GM12878 (cell line): ENCODE results near the gene PDPK1.

Experiments
- CTCF ChIP-seq, 3 experiments: IDR thresholded peaks in 2 of 3; conservative IDR thresholded peaks in 1 of 3; 2 replicates each; pipeline ENCODE4 v1.5.1; 2011; ENCODE audit warnings: low read depth in 3 of 3, low read length in 3 of 3, mild to moderate bottlenecking in 3 of 3, control low read depth in 2 of 3, moderate library complexity in 2 of 3, inconsistent platforms in 1 of 3, mixed read lengths in 1 of 3; ENCODE audit not compliant: control insufficient read depth in 2 of 3, insufficient read depth in 1 of 3; ENCODE audit errors: extremely low read depth in 1 of 3
- EP300 ChIP-seq, 2 experiments: fragments of 150-350 bp in 1 of 2; IDR thresholded peaks; 2 replicates each; pipeline ENCODE4 v1.6.1; 2011 to 2012; ENCODE audit warnings: low read depth in 2 of 2, low read length in 2 of 2, borderline replicate concordance in 1 of 2, improper control_type of control experiment in 1 of 2, inconsistent platforms in 1 of 2; ENCODE audit not compliant: control insufficient read depth in 1 of 2
- POLR2AphosphoS5 ChIP-seq: IDR thresholded peaks from 2 replicates; pipeline ENCODE4 v1.6.1; 2011; ENCODE audit warnings: mild to moderate bottlenecking, low read length, inconsistent platforms
- RUNX3 ChIP-seq: IDR thresholded peaks from 2 replicates; pipeline ENCODE4 v1.6.1; 2012; ENCODE audit warnings: low read length, inconsistent platforms
- ZSCAN29 ChIP-seq: fragments of 450-650 bp; IDR thresholded peaks from 2 replicates; pipeline ENCODE4 v1.6.1; 2017; ENCODE audit warnings: mild to moderate bottlenecking, moderate library complexity

DNA sequence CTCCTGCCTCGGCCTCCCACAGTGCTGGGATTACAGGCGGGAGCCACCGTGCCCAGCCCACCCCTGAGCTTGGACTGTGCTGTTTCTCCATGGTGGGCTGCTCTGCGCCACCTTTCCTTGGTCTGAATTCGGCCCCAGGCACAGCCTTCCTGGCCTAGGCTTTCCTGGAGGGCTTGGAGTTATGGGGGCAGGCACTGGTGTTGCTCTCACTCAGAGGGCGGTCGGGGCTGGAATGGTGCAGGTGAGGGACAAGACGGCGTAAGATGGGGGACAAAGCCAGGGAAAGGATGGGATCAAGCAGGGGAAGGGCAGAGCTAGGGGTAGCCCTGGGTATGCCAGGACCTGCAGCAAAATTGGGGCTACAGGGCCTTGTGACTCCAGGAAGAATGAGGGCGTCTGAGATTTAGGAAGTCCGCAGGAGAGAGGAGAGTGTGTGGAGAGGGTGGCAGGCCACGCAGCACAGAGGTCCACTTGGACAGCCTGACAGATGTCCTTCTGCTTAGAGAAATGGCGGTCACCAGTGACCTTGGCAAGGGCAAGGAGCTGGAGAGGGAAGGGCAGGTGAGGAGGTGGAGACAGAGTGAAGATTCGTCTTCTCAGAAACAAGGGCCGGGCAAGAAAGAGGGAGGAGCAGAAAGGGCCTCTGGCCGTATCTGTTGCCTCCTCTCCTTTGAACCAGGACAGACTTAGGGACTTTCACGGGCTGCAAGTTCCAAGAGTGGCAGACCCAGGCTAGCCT is 25.7 kb upstream of the PDPK1 start:
- TF ChIP-seq CTCF (IDR thresholded peaks at IDR 0.05 in 2 of 3, conservative IDR thresholded peaks at IDR 0.05 in 1 of 3; ENCODE audit: control insufficient read depth in 2 of 3, extremely low read depth in 1 of 3, insufficient read depth in 1 of 3, low read depth in 3 of 3, low read length in 3 of 3), result no peak
- TF ChIP-seq RUNX3, result no peak
- no peak for TF ChIP-seq ZSCAN29
- no peak for TF ChIP-seq EP300 (IDR thresholded peaks at IDR 0.05; ENCODE audit: borderline replicate concordance in 1 of 2, control insufficient read depth in 1 of 2, low read depth in 2 of 2, low read length in 2 of 2)
- TF ChIP-seq POLR2AphosphoS5, result no peak
